Nucleus accumbens (tissue), 56 donors: Measurements from ENCODE around the gene TRIM65.

Experiments used
- DNase-seq, 56 donors: peaks; one replicate each; lab custom pipeline; 2025; lab: John Stamatoyannopoulos, UW

Gene TRIM65, protein sequence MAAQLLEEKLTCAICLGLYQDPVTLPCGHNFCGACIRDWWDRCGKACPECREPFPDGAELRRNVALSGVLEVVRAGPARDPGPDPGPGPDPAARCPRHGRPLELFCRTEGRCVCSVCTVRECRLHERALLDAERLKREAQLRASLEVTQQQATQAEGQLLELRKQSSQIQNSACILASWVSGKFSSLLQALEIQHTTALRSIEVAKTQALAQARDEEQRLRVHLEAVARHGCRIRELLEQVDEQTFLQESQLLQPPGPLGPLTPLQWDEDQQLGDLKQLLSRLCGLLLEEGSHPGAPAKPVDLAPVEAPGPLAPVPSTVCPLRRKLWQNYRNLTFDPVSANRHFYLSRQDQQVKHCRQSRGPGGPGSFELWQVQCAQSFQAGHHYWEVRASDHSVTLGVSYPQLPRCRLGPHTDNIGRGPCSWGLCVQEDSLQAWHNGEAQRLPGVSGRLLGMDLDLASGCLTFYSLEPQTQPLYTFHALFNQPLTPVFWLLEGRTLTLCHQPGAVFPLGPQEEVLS

DNA sequence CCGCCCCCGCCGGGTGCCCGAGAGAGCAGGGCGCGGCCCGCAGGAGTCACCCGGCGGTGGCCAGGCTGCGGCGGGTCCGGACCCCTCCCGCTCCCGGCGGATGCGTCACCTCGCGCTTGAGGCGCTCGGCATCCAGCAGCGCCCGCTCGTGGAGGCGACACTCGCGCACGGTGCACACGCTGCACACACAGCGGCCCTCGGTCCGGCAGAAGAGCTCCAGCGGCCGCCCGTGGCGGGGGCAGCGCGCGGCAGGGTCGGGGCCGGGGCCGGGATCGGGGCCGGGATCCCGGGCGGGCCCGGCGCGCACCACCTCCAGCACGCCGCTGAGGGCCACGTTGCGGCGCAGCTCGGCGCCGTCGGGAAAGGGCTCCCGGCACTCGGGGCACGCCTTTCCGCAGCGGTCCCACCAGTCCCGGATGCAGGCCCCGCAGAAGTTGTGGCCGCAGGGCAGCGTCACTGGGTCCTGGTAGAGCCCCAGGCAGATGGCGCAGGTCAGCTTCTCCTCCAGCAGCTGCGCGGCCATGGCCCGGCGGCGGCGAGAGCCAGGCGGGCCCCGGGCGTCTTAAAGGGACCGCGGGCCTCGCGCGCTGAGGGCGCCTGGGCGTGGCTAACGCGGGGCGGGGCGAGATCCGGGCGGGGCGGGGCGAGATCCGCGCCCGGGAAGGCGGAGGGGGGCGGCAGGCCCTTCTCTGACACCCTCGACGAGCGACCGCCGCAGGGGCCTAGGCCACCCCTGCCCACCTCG, at the start of gene TRIM65:
Gene TRIM65 (minus strand): TSS at position 537 of the 745 bp plus-strand sequence. CDS start 14 bp downstream, at position 523.
- DNase-seq: peak in 54 of 56 donors; percentile 28 to 89 (median 73)

DNA sequence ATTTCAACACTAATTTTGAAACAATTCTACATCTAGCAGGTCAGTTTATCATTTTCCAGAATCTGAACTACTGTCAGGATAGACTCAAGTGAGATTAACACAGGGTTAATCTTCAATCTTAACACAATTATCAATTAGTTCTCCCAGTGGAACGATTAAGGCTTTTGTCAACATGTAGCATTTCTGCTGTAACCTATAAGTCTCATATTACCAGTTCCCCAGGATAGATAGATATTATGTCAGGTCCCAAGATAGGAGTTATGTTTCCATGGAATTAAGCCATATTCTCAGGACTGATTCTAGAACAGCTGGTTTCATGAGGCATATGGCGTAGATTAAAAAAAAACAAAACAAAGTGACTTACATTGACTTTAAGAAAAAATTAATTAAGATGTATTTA, 48.5 kb upstream of the TRIM65 start:
- no peak for DNase-seq

DNA sequence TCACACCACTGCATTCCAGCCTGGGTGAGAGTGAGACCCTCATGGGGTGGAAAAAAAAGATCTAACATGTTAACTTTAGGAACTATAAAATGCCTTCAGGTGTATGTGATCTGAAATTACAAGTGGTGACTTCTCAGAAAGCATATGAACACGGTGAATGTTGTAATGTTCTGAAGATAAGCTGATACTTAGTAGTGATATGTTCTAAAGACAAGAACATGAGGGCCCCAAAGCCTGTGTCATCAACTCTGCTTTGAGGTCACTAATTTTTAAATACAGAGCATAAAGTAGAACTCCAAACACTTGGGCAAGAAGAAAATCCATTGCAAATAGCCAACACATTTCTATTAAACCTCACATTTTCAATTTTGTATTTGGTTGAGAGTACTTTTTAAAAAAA, 46.7 kb upstream of the TRIM65 start:
- DNase-seq: no peak

DNA sequence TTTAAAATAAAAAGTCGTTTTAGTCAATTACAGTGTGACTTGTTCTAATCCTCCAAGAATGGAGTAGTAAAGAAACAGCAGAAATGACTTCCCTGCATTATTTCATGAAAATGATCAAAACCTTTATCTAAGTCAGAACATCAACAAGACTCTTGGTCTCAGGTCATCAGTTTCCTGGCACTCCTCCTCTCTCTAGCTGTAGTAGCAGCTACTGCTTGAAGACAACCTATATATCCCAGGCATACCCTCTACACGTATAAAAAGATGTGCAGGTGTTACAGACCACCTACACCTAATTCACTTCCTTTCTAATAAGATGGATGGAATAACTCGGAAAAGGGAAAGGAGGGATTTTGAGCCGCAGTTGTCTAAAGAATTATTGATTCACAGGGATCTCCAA, 45.7 kb upstream of the TRIM65 start:
- no peak for DNase-seq

DNA sequence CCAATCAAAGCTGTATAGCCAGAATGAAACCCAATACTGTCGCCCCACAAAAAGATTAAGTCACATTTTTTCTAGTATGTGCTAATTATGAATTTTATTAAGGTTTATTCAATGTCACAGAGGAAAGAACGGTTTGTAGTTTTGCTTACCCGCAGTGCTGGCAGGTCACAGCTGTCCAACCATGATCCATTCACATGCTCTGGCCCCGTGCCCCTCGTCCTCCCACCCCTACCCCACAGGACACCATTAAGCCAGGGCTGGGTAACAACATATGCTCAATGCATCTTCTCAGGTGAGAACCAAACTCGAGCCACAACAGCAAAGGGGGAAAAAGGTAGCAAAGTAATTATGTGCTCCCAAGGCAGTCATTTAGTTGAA, 44.7 kb upstream of the TRIM65 start:
- DNase-seq: peak in 1 of 56 donors; percentile 19

DNA sequence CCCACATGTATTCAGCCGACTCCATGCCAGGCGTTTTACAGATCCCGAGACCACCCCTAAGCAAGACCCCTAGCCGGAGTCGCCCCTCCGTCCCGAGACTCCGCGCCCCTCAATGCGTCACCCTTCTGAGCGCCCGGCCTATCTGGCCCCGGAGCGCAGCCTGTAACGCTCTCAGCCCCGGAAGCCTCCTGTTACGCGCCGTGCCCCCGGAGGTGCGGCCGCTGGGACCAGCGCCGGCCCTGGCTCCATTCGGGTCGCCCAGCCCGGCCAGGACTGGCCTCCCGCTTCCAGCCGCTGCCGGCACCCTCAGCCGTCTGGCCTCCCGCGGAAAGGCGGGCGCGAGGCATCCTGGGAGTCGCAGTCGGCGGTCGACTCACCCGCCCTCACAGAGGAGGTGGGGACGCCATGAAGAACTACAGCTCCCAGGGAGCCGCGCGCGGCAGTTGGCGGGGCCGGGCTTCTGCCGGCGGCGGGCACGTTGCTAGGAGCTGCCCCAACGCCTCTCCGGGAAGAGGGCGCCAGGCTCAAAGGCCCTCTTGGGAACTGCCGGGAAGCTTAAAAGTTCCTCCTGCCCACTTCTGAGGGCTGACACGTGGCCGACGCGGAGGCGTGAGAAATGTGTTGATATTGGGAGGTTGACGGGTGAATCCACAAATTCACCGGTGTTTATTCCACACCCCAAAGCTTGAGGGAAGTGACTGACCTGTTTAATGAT, 44.1 kb upstream of the TRIM65 start, which contains the start of gene FBF1:
Gene FBF1 (minus strand): TSS at position 316 of the 715 bp plus-strand sequence. CDS start 2,893 bp downstream, outside the sequence.
- DNase-seq: peak; percentile 56 to 98 (median 93)

DNA sequence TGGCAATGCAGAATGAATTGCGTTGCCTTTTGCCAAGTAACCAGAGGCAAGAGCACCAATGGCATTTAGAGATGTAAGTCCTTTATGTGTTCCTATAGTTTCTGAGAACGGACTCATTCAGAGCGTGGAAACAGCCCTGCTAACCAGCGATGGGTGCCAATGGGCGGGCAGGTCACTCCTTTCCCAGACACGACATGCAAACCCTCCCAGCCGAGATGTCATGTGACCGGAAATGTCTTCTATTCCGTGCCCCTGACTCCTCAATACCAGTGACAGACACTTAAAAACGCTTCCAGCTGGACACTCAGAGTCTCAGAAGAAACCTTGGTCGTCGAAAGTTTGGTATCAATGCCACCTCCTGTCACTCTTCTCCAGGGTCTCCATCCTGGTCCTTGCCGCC, 40.9 kb upstream of the TRIM65 start:
- DNase-seq: no peak

DNA sequence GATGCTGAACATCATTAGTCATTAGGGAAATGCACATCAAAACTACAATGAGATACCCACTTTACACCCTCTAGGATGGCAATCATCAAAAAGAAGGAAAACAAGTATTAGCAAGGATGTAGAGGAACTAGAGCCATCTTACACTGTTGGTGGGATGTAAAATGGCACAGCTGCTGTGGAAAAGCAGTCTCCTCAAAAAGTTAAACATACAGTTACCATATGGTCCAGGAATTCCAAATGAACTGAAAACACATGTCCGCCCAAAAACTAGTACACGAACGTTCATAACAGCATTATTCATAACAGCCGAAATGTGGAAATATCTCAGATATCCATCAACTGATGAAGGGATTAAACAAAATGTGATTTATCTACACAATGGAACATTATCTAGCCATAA, 37.1 kb upstream of the TRIM65 start:
- no peak for DNase-seq

DNA sequence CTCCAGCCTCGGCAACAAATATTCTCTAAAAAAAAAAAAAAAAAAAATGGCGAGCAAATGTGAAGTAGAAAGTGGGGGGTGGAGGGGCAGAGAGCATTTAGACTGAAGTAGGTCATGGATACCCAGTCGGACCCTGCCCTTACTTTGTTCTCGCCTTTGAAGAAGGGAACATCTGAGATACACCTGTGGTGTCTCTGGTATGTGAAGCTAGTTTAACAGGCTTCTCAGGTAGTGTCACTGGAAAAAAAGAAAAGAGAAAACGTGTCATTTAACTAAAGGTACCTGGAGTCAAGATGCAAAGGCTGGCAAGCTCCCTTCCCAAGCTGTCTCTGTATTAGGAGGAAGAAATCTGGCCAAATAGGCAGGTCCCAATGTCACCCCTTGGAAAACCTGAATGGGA, 36.1 kb upstream of the TRIM65 start:
- no peak for DNase-seq

DNA sequence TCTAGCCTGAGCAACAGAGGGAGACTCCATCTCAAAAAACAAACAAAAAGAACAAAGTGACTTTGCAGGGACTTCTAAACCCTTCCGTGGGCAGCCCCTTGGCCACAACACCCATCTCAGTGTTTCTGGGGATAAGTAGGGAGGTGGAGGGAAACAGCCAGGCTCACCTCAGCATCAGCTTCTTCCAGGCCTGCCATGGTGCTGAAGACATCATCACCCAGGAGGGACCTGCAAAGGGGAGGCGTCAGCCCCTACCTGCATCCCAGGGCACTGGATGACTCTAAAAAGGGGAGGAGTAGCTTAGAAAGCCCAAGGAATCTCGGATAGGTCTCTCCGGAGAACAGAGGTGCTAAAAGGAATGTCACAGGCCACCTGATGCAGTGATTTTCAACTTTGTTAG, 34.3 kb upstream of the TRIM65 start:
- DNase-seq: no peak

DNA sequence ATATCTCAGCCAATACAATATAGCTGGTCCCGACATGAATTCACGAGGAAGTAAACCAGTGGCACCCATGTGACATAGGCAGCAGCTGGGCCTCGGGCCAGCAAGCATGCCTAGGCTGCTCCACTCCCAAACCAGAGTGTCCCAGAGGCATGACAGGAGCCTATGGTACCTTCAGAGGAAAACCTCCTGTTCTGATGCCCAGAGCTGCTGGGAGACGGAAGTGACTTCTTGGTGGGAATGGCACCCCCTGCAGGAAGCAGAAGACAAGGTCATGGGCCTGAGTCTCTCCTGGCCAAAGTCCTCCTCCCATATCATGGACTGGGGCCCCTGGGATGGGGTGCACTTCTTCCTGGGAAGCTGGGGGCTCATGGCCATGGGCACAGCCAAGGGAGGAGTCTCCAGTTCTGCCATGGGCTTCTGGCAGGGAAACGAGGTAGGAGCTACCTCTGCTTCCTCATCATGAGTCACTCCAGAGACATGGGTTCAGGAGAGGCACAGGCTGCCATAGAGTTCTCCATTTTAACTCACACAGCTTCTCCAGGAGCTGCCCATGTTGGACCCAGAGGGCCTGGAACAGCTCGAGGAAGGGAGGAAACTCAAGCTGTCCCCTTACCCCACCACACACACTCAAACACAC, 30.7 kb upstream of the TRIM65 start:
- DNase-seq: no peak

DNA sequence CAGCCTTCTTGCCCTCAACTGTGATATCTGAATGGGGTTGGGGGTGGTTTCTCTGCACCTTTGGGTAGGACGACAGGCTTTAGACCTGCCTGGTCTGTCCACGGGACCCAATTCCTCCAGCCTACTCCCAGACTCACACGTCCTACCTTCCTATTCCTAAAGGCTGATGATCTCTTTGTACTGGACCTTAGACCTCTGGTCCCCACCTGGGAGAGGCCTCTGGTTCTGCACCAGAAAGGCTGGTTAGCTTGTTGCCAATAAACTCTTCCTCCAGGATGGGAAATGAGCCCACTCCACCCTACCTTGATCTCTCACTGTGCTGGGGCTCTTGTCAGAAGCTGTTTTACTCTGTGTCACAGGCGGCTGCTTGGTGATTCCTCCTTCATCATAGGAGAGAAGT, 29.7 kb upstream of the TRIM65 start:
- no peak for DNase-seq

DNA sequence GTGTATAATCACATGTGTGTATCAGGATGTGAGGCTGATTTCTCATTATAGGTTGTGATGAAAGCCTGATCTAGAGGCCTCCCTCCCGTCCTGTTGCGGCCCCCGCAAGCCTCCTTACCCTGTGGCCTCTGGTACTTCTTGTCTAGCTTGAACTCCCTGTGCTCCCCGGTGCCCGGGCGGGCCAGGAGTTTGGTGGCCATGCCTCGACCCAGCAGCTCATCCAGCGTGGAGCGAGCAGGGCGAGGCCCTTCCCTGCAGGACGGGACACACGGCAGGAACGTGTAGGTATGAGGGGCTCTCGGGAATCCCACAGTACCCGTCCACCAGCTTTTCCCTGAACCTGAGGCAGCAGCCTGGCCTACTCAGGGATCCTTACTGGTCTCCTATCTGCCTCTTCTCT, 29.2 kb upstream of the TRIM65 start:
- no peak for DNase-seq

DNA sequence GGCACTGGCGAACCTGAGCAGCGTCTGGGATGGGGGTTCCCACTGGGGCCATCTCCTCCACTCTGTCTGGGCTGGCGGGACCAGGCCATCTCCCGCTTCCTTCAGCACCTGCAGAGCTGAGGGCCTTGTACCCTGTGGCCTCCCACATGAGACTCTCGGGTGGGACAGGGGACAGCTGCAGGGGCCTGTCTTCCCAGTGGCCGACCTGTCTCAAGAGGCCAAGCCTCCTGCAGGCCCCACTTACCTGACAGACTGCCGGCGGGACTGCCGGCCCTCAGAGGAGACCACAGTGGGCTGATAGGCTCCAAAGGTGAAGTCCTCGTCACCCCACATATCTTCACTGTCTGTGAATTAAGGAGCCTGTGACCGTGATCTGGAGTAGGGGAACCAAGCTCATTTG, 28.4 kb upstream of the TRIM65 start:
- DNase-seq: no peak

DNA sequence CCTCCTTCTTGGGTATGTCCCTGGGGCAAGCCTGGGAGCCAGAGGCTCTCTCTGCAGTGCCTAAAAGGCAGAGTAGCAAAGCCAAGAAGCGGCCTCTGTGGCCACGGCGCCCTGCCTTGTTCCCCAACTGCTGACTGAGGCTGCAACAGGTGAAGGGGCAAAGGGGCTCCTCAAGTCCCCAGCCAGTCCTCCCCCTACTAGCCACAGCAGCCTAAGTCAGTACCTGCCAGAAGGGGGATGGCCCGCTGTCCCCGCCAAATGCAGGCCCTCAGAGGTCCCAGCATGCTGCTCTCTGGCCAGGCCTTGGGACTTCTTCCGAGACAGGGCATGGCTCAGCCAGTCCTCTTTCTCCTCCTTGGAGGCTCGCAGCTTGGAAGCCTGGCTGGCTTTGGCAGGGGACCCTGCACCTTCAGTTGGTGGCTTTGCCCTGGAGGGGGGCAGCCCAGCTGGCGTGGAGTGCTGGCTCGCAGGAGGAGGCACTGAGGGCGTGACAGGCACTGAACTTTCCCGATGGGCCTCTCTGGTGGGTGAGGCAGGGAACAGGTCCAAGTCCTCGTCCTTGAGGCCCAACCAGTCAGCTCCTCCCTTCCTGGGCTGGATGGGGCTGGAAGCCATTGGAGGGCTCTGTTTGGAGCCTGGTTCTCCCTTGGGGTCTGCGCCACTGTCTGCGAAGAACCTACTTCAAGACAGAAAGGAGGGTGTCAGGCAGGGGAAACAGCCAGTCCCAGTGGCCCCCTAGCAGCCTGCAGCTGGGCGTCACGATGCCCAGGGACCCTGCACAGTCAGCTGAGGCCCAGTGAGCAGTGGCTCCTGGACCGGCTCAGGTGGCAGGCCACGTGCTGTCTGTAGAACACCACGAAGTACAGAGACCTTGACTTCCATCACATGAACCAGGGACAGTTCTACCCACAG, 26.5 kb upstream of the TRIM65 start:
- no peak for DNase-seq

DNA sequence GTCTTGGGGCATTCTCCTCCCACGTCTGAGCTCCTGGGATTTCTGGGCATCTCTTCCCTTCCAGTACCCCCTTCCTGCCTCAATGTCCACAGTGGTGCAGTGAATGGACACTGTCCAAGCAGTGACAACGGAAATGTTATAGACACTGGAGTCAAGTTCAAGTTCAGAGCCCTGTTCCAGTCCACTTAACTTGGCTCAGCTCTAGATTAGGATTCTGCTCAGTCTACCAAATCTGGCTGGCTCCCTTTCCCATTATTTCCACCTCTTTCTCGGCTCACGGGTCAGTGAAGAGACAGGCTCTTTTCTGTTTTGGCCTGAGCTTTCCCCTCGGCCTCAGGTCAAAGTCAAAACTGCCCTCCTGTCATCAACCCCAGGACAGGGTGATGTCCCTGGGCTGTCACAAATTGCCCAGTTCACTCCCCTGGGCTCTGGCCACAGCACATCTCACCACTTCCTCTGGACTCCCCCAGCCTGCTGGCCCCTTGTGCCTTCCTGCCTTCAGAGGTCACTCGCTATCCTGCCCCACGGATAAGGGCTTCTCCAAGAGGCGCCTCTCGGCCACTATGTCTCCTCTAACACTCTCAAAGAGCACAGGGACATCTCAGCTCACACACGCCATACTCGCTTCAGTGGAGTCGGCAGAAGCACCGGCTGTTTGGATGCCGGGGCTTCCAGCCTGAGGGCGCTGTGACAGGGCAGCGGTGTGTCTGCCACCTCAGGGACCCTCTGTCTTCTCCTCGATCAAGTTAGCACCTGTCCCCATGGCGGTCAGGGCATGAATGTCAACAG, 25.6 kb upstream of the TRIM65 start:
- DNase-seq: no peak

DNA sequence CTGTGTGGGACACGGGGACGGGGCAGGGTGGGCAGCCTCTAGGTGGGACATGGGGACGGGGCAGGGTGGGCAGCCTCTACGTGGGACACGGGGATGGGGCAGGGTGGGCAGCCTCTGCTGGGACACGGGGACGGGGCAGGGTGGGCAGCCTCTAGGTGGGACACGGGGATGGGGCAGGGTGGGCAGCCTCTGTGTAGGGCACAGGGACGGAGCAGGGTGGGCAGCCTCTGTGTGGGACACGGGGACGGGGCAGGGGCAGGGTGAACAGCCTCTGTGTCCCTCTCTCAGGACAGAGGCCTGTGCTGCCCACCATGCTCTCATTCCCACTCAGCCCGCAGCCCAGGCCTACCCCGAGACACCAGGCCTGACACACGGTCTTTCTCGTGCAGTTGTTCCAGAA, 24.8 kb upstream of the TRIM65 start:
- DNase-seq: no peak

DNA sequence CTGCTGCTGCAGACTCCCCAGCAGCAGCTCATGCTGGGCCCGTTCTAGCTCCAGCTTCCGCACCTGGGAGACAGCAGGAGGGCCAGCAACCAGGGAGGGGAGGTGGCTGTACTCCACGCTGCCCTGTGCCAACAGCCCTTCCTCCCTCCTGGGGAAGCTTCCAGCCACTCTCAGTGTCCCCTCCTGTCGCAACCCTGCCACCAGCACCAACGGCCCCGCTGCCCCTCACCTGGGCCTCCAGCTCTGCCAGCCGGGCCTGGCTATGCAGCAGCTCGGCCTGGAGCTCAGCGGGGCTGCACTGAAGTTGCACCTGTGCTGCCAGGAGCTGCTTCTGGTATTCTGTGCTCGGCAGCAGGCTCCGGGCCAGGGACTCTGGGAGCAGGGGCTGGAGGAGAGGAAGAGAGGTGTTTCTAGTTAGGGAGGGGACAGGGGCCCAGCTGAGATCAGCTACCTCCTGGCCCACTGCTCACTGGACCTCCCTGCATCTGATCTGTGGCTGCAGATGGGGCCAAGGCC, 23.4 kb upstream of the TRIM65 start:
- no peak for DNase-seq
